Fibroblast of mammary gland (primary cell): Measurements from ENCODE around the gene GABRR3.

Experiments
- DNase-seq: peaks from one replicate; pipeline ENCODE4 v3.0.0-alpha.2; 2010; ENCODE audit warnings: low read depth
- H3K4me3 ChIP-seq: 2 replicates; pipeline ENCODE4 v1.5.1; 2011; ENCODE audit warnings: low read depth, mild to moderate bottlenecking, low read length, moderate library complexity; ENCODE audit not compliant: control insufficient read depth
- TF ChIP-seq, protein P1 (sequence below): conservative IDR thresholded peaks from 2 replicates; pipeline ENCODE4 v1.5.1; 2011; ENCODE audit warnings: low read depth, low read length, inconsistent platforms; ENCODE audit not compliant: control insufficient read depth, insufficient read depth

The GABRR3 gene

DNA sequence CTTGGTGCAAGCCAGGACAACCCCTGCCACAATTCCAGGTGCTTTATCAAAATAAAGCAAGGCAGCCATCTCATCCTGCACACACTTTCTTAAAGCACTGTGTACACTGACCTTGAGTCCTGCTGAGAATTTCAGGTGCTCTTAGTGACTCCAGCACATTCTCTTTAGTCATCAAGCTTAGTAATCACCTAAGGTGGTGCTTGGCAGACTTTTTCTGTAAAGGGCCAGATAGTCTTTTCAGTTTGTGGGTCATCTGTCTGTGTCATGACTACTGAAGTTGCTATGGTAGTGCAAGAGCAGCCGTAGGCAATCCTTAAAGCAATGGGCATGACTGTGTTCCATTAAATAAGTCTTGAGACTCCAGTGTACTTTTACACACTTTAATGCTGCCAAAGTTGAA lies 99.3 kb downstream of the GABRR3 start:
- DNase-seq, result no peak
- TF ChIP-seq, protein P1, sequence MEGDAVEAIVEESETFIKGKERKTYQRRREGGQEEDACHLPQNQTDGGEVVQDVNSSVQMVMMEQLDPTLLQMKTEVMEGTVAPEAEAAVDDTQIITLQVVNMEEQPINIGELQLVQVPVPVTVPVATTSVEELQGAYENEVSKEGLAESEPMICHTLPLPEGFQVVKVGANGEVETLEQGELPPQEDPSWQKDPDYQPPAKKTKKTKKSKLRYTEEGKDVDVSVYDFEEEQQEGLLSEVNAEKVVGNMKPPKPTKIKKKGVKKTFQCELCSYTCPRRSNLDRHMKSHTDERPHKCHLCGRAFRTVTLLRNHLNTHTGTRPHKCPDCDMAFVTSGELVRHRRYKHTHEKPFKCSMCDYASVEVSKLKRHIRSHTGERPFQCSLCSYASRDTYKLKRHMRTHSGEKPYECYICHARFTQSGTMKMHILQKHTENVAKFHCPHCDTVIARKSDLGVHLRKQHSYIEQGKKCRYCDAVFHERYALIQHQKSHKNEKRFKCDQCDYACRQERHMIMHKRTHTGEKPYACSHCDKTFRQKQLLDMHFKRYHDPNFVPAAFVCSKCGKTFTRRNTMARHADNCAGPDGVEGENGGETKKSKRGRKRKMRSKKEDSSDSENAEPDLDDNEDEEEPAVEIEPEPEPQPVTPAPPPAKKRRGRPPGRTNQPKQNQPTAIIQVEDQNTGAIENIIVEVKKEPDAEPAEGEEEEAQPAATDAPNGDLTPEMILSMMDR, result no peak
- no peak overlapping the region for H3K4me3 ChIP-seq
